Right lobe of liver (tissue), 4 donors: Measurements from ENCODE around the gene CADM2.

ENCODE experiments used
- CTCF ChIP-seq, 4 donors: fragments of 200-600 bp in 3 of 4; fragments of 450-650 bp in 1 of 4; IDR thresholded peaks; one replicate each; pipeline versions ENCODE4 v1.5.1 to v1.8.0; 2016 to 2022; ENCODE audit warnings: antibody characterized with exemption in 4 of 4, mild to moderate bottlenecking in 2 of 4
- POLR2A ChIP-seq: fragments of 450-650 bp; IDR thresholded peaks from one replicate; pipeline ENCODE4 v1.6.1; 2017; ENCODE audit warnings: antibody characterized with exemption, mild to moderate bottlenecking
- donor health status: DM: no; HTN: no; CAD: no.
- donor health status: DM: no; HTN: no; CAD: no.
- donor health status: DM: no; HTN: yes; CAD: no.

DNA sequence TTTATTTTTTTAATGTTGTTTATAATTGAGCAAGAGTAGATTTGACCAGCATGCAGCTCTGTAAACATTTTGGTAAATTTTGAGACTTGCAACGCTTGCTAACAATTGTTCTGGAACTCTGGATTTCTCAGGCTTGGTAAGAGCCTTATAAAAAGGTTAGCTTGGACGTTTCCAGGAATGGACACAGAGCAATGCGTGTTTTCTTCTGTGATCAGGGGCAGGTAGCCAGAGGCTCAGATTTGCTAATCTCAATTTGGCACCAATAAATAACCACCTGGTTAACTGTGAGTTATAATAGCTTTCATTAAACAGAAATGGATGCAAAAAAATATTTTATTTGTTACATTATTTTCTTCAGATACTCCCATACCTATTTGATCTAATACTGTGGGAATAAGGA, 39.8 kb downstream of the CADM2 start:
- TF ChIP-seq CTCF (IDR thresholded peaks at IDR 0.05) (no peak), POLR2A (no peak)
